GM12874 (cell line): ENCODE data around the gene ZNF362.

ENCODE experiments used
- CTCF ChIP-seq: IDR thresholded peaks from 2 replicates; pipeline ENCODE4 v1.5.1; 2011; ENCODE audit warnings: low read depth, mild to moderate bottlenecking, control low read depth, low read length, moderate library complexity; ENCODE audit not compliant: insufficient read depth

The ZNF362 gene

GRCh38 chr1:33294071-33295010, 38.0 kb downstream of the ZNF362 start:
- TF ChIP-seq CTCF: no peak

GRCh38 chr1:33295023-33295422, 38.7 kb downstream of the ZNF362 start:
- TF ChIP-seq CTCF: no peak

- peak; percentile 94 for TF ChIP-seq CTCF
Measured at GRCh38 chr1:33295450-33296081, 39.3 kb downstream of the ZNF362 start.

- TF ChIP-seq CTCF: no peak
Measured at GRCh38 chr1:33296082-33296458, 39.8 kb downstream of the ZNF362 start.

- no peak for TF ChIP-seq CTCF
Measured at GRCh38 chr1:33296824-33297223, 40.5 kb downstream of the ZNF362 start.

- TF ChIP-seq CTCF: no peak
Measured at GRCh38 chr1:33297911-33298622, 41.8 kb downstream of the ZNF362 start.

- TF ChIP-seq CTCF: peak; percentile 95
Measured at GRCh38 chr1:33298623-33299277, 42.5 kb downstream of the ZNF362 start.
